ENCODE data around the gene NANOS2.
"Not testable (repeated sequence)": the region's sequence is repeated elsewhere in the genome, so short reads cannot be mapped to it uniquely, and the experiment has no call there.

DNA sequence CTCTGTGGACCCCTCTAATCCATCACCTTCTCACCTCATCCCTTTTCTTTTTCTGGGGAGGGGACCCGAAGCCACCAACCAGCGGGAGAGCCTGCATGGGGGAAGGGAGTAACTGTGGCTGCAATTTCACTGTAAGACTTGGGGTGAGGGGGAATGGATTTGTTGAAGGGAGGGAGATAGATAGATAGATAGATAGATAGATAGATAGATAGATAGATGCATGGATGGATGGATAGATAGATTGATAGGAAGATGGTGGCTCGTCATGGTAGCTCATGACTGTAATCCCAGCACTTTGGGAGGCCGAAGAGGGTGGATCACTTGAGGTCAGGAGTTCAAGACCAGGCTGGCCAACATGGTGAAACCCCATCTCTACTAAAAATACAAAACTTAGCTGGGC is 47.3 kb downstream of the NANOS2 start:
- TF ChIP-seq, protein P1, sequence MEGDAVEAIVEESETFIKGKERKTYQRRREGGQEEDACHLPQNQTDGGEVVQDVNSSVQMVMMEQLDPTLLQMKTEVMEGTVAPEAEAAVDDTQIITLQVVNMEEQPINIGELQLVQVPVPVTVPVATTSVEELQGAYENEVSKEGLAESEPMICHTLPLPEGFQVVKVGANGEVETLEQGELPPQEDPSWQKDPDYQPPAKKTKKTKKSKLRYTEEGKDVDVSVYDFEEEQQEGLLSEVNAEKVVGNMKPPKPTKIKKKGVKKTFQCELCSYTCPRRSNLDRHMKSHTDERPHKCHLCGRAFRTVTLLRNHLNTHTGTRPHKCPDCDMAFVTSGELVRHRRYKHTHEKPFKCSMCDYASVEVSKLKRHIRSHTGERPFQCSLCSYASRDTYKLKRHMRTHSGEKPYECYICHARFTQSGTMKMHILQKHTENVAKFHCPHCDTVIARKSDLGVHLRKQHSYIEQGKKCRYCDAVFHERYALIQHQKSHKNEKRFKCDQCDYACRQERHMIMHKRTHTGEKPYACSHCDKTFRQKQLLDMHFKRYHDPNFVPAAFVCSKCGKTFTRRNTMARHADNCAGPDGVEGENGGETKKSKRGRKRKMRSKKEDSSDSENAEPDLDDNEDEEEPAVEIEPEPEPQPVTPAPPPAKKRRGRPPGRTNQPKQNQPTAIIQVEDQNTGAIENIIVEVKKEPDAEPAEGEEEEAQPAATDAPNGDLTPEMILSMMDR (conservative IDR thresholded peaks at IDR 0.05) = not testable (repeated sequence)
- TF ChIP-seq EZH2 (IDR thresholded peaks at IDR 0.05; ENCODE audit: low read depth) = not testable (repeated sequence)

Data from PC-9 (cell line).